ENCODE measurements around the gene BRMS1.
"Not testable (repeated sequence)": the region's sequence is repeated elsewhere in the genome, so short reads cannot be mapped to it uniquely, and the experiment has no call there.

Gene BRMS1

GRCh38 chr11:66367561-66368312 lies 22.8 kb upstream of the BRMS1 start:
- peak overlapping the region; percentile 19 for H3K27ac Mint-ChIP-seq
- no peak for DNase-seq
- H3K9me3 Mint-ChIP-seq = no peaks in the 10 kb centered on the region
- peaks cover 19% of the 10 kb centered on the region for H3K4me1 Mint-ChIP-seq (ENCODE audit: low read depth)
- H3K36me3 Mint-ChIP-seq (ENCODE audit: low read depth) = peaks cover 74% of the 10 kb centered on the region
- H3K27me3 Mint-ChIP-seq = no peaks in the 10 kb centered on the region
- H3K4me3 Mint-ChIP-seq = no peak overlapping the region

GRCh38 chr11:66366844-66367477 lies 22.1 kb upstream of the BRMS1 start:
- no peaks in the 10 kb centered on the region for H3K27me3 Mint-ChIP-seq
- H3K27ac Mint-ChIP-seq = no peak overlapping the region
- no peak overlapping the region for H3K4me3 Mint-ChIP-seq
- no peaks in the 10 kb centered on the region for H3K9me3 Mint-ChIP-seq
- peaks cover 15% of the 10 kb centered on the region for H3K4me1 Mint-ChIP-seq (ENCODE audit: low read depth)
- no peak for DNase-seq
- peaks cover 81% of the 10 kb centered on the region for H3K36me3 Mint-ChIP-seq (ENCODE audit: low read depth)

DNA sequence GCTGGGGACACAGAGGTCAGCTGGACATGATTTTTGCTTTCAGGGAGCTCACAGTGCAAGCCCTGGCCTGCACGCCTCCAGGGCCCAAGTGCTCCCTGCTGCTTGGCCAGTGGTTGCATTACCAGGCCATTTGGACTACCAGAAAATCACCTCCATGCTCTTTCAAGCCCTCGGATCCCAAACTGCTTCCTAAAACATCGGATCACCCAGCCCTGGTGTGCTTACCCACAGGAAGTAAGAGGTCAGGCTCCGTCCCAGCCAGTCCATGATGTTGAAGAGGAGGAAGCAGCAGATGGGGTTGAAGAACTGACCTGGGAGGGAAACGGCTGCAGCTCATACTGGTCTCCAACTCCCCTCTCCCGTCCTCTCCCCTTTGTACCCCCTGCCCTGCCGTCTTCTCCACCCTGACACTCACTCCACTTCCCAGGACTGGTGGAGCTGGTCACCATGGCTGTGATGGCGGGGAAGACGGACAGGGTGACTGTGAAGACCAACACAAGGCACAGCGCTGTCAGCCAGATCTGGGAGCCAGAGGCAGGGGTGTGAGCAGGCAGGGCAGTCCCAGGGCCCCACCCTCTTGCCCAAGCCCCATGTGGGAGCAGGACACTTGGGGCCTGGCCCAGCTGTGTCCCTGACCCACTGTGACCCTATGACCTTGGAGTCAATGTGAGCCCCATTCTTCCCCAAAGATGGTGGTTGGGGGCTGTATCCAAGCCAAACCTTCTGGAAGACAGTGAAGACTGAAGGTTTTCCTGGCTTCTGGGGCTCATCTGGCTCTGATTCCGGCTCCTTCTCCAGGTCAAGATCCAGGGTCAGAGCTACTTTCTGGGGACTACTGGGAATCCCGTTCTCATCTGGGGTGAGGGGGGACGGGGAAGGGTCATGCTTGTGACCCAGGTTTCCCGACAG lies 21.1 kb upstream of the BRMS1 start:
- DNase-seq = no peak
- H3K27me3 Mint-ChIP-seq = no peaks in the 10 kb centered on the region
- H3K9me3 Mint-ChIP-seq = no peaks in the 10 kb centered on the region
- H3K4me1 Mint-ChIP-seq (ENCODE audit: low read depth) = peaks cover 14% of the 10 kb centered on the region
- H3K36me3 Mint-ChIP-seq (ENCODE audit: low read depth) = peaks cover 85% of the 10 kb centered on the region
- H3K27ac Mint-ChIP-seq = peak overlapping the region; percentile 40
- H3K4me3 Mint-ChIP-seq = no peak overlapping the region

- Mint-ChIP-seq H3K27ac (peak overlapping the region; percentile 40), H3K36me3 (ENCODE audit: low read depth) (peaks cover 83% of the 10 kb centered on the region), H3K27me3 (no peaks in the 10 kb centered on the region), H3K4me1 (ENCODE audit: low read depth) (peaks cover 9% of the 10 kb centered on the region), H3K9me3 (no peaks in the 10 kb centered on the region), H3K4me3 (no peak overlapping the region)
- DNase-seq = no peak
Measured at GRCh38 chr11:66365166-66365565, 20.3 kb upstream of the BRMS1 start.

DNA sequence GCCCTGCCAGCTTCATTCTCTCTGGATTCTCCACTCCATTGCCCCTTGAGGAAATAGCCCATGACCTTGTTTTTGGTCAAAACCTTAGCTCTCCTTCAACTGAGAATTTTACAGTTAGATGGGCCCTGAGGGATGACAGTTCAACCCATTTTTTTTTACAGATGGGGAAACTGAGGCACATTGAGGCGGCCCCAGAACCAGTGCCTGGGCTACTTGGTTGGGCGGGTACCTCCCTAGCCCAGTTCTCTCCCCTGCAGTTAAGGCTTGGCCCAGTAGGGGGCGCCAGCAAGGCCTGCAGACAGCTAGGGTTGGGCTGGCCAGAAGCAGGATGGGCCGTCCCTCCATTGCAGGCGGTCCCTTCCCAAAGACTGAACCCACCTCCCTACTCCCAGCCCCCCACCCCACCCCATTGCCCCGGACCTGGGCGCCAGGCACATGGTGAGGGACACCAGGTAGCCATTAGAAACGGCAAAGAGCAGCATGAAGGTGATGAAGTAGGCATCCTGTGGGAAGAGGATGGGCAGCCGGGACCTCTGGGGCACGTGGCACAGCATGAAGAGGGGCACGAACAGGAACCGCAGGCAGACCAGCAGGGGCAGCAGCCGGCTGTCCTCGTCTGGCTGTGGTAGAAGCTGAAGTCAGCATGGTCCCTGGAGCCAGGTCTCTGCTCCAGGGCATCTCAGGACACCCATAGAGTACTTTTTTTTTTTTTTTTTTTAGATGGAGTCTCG lies 19.1 kb upstream of the BRMS1 start:
- H3K4me1 Mint-ChIP-seq (ENCODE audit: low read depth) = peaks cover 2% of the 10 kb centered on the region
- no peak overlapping the region for H3K4me3 Mint-ChIP-seq
- H3K27me3 Mint-ChIP-seq = no peaks in the 10 kb centered on the region
- no peak overlapping the region for H3K27ac Mint-ChIP-seq
- no peaks in the 10 kb centered on the region for H3K9me3 Mint-ChIP-seq
- DNase-seq = peak; percentile 87
- peaks cover 73% of the 10 kb centered on the region for H3K36me3 Mint-ChIP-seq (ENCODE audit: low read depth)

- H3K36me3 Mint-ChIP-seq (ENCODE audit: low read depth) = peaks cover 65% of the 10 kb centered on the region
- H3K9me3 Mint-ChIP-seq = no peaks in the 10 kb centered on the region
- no peak overlapping the region for H3K4me3 Mint-ChIP-seq
- H3K27ac Mint-ChIP-seq = no peak overlapping the region
- no peaks in the 10 kb centered on the region for H3K27me3 Mint-ChIP-seq
- DNase-seq = no peak
- no peaks in the 10 kb centered on the region for H3K4me1 Mint-ChIP-seq (ENCODE audit: low read depth)
Measured at GRCh38 chr11:66363187-66363601, 18.3 kb upstream of the BRMS1 start.

- Mint-ChIP-seq H3K27me3 (no peaks in the 10 kb centered on the region), H3K9me3 (no peaks in the 10 kb centered on the region), H3K4me3 (no peak overlapping the region), H3K27ac (no peak overlapping the region), H3K36me3 (ENCODE audit: low read depth) (peaks cover 59% of the 10 kb centered on the region), H3K4me1 (ENCODE audit: low read depth) (no peaks in the 10 kb centered on the region)
- DNase-seq = no peak
Measured at GRCh38 chr11:66362481-66363147, 17.7 kb upstream of the BRMS1 start.

DNA sequence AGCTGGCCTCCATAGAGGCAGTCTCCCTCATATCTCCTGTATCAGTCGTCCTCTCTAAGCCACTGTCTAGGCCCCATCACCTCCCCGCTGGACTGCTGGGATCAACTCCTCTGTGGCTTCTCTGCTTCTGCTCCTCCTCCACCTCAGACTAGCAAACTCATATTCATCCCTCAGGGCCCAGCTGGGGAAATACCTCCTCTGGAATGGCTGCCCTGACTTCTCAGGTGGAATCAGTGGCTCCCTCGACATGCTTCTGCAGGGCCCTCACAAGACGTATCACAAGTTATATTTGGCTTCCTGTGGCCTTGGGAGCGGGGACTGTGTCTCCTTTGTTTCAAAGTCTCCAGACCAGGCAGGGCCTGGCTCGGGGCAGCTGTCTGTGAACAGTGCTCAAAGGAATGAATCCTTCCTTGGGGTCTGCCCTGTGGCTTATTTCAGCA lies 16.6 kb upstream of the BRMS1 start:
- H3K27ac Mint-ChIP-seq = peak overlapping the region; percentile 24
- no peaks in the 10 kb centered on the region for H3K27me3 Mint-ChIP-seq
- no peak overlapping the region for H3K4me3 Mint-ChIP-seq
- no peak for DNase-seq
- peaks cover 48% of the 10 kb centered on the region for H3K36me3 Mint-ChIP-seq (ENCODE audit: low read depth)
- H3K4me1 Mint-ChIP-seq (ENCODE audit: low read depth) = no peaks in the 10 kb centered on the region
- H3K9me3 Mint-ChIP-seq = no peaks in the 10 kb centered on the region

- Mint-ChIP-seq H3K27ac (peak overlapping the region; percentile 29), H3K36me3 (ENCODE audit: low read depth) (peaks cover 41% of the 10 kb centered on the region), H3K4me3 (no peak overlapping the region)
Measured at GRCh38 chr11:66360406-66361073, 15.6 kb upstream of the BRMS1 start.

DNA sequence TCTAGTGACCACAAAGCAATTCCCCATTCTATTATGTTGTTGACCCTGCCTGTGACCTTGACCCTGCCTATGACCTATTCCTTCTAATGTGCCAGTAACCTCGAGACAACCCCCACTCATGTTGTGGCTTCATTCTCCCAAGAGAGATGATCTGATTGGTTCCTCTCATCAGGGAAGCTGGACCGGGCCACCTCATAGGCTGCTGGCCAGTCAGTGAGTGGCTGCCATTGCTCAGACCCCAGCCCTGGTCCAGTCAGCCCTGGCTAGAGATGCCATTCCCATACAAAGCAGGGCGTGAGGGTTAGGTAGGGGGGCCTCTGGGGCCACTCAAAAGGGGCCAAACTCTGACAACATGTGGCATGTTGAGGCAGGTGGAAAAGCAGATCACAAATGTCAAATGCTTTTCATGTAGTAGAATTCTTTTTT lies 14.8 kb upstream of the BRMS1 start:
- H3K27me3 Mint-ChIP-seq = no peaks in the 10 kb centered on the region
- no peak overlapping the region for H3K4me3 Mint-ChIP-seq
- H3K36me3 Mint-ChIP-seq (ENCODE audit: low read depth) = peaks cover 33% of the 10 kb centered on the region
- no peak for DNase-seq
- H3K27ac Mint-ChIP-seq = no peak overlapping the region
- no peaks in the 10 kb centered on the region for H3K4me1 Mint-ChIP-seq (ENCODE audit: low read depth)
- no peaks in the 10 kb centered on the region for H3K9me3 Mint-ChIP-seq

More at GRCh38 chr11:66360406-66361073, 15.6 kb upstream of the BRMS1 start:
- H3K27me3 Mint-ChIP-seq = no peaks in the 10 kb centered on the region
- no peaks in the 10 kb centered on the region for H3K9me3 Mint-ChIP-seq
- H3K4me1 Mint-ChIP-seq (ENCODE audit: low read depth) = no peaks in the 10 kb centered on the region
- no peak for DNase-seq

DNA sequence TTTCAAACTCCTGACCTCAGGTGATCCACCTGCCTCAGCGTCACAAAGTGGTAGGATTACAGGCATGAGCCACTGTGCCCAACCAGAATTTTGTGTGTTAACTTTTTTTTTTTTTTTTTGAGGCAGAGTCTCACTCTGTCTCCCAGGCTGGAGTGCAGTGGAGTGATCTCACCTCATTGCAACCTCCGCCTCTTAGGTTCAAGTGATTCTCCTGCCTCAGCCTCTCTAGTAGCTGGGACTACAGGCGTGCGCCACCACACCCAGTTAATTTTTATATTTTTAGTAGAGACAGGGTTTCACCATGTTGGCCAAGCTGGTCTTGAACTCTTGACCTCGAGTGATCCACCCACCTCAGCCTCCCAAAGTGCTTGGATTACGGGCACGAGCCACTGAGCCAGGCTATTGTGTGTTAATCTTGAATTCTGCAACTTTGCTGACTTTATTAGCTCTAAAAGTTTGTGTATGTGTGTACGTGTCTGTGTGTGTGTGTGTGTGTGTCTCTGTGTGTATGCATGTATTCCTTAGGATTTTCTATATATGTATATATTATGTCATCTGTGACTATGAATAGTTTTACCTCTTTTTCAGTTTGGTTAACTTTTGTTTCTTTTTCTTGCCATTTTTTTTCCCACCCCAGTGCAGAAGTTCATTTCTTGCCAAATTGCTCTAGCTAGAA lies 5.8 kb upstream of the BRMS1 start:
- DNase-seq, H3K9me3 Mint-ChIP-seq, H3K4me3 Mint-ChIP-seq, H3K27ac Mint-ChIP-seq, H3K27me3 Mint-ChIP-seq: not testable (repeated sequence)
- H3K4me1 Mint-ChIP-seq (ENCODE audit: low read depth) = peaks cover 24% of the 10 kb centered on the region
- H3K36me3 Mint-ChIP-seq (ENCODE audit: low read depth) = peaks cover 12% of the 10 kb centered on the region

- Mint-ChIP-seq H3K9me3 (no peaks in the 10 kb centered on the region), H3K4me3 (peak overlapping the region; percentile 15), H3K36me3 (ENCODE audit: low read depth) (peaks cover 18% of the 10 kb centered on the region), H3K27ac (peak overlapping the region; percentile 52), H3K27me3 (peaks cover 3% of the 10 kb centered on the region), H3K4me1 (ENCODE audit: low read depth) (peaks cover 38% of the 10 kb centered on the region)
- no peak for DNase-seq
Measured at GRCh38 chr11:66349084-66349386, 4.1 kb upstream of the BRMS1 start.
